NCI-H748 treated with DMSO at 0.1 percent for 48 hours (cell line): ENCODE measurements around the gene TPRX2.
"Not testable (repeated sequence)": the region's sequence is repeated elsewhere in the genome, so short reads cannot be mapped to it uniquely, and the experiment has no call there.

Experiments
- DNase-seq: peaks from one replicate; lab custom pipeline; 2025; lab: John Stamatoyannopoulos, UW

The TPRX2 gene

DNA sequence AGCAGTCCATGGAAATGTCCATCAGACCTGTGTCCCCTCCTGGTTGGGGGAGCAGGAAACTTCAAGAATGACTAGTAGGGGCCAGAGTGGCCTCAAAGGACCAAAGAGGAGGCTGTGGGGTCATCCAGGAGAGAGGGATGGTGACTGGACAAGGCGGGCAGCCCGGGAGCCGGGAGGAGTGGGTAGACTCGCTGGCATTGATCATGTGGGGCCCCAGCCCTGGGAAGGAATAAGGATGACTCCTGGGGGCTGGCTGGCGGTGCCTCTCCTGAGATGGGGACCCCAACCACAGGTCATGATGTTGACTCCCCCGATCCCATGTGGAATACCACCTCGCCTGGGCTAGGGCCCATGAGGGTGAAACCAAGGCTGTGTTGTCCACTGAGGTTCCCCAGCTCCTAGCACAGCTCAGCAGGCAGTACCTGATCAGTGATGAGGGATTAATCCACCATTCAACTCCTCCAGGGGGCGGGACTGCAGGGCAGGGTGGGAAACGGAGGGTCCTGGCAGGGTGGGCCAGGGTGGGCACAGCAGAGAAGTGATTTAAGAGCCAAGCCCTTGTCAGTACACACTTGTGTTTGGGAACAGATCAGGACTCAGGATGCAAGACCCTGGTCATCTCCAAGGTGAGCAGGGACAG, at the start of gene TPRX2:
Gene TPRX2, plus strand, starts transcription at position 590 of the 640 bp plus-strand sequence. Its CDS starts 12 bp downstream, at position 602.
- not testable (repeated sequence) for DNase-seq

GRCh38 chr19:47813304-47813994, 45.6 kb upstream of the TPRX2 start:
- DNase-seq: peak; percentile 22

DNA sequence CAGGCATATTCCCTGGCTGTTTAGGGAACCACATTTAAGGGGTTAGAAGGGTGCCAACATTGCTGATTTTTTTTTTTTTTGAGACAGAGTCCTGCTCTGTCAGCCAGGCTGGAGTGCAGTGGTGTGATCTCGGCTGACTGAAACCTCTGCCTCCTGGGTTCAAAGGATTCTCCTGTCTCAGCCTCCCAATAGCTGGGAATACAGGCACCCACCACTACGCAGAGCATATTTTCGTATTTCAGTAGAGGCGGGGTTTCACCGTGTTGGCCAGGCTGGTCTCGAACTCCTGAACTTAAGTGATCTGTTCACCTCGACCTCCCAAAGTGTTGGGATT, 45.1 kb upstream of the TPRX2 start:
- DNase-seq: no peak

- not testable (repeated sequence) for DNase-seq
These were observed 42.8 kb upstream of the TPRX2 start for GRCh38 chr19:47816270-47816669.

GRCh38 chr19:47818221-47818620, 40.8 kb upstream of the TPRX2 start:
- not testable (repeated sequence) for DNase-seq

- DNase-seq: no peak
These were observed 39.2 kb upstream of the TPRX2 start for GRCh38 chr19:47819858-47820257.

- DNase-seq: no peak
These were observed 38.6 kb upstream of the TPRX2 start for GRCh38 chr19:47820410-47820809.

- no peak for DNase-seq
These were observed 37.5 kb upstream of the TPRX2 start, which contains the start of gene CRX for GRCh38 chr19:47821460-47822020. Gene CRX, plus strand, starts transcription at chr19:47821937. Its CDS starts 12,507 bp downstream, at chr19:47834444.

DNA sequence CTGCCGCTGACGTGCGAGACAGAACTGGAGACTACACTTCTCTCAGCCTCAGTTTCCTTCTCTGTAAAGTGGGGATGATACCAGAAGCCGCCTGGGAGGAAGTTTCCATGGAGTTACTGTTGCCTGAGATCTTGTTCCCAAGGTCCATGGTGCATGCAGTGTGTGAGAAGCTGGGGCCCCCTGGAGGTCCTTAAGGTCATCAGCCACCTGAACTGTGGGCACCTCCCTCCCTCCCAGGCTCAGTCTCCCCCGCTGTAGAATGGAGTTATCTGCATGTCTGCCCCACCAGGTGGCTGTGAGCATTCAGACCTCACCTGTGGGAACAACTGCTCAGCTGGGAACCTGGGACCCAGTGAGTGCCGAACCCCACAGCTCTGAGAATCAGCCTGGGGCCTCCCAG, 34.6 kb upstream of the TPRX2 start:
- no peak for DNase-seq

DNA sequence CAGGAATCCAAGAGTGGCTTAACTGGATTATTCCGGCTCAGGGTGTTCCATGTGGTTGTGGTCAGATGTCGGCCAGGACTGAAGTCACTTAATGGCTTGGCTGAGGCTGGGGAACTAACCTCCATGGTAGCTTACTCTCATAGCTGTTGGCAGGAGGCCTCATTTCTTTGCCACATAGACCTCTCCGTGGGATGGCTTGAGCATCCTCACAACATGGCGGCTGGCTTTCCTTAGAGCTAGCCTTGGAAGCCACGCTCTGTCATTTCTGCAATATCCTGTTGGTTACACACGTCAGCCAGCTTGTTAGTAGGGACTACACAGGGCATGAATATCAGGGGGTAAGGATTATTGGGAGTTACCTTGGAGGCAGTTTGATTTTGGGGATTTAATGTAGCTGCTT, 32.2 kb upstream of the TPRX2 start:
- no peak for DNase-seq

GRCh38 chr19:47832723-47833122, 26.3 kb upstream of the TPRX2 start:
- no peak for DNase-seq

DNA sequence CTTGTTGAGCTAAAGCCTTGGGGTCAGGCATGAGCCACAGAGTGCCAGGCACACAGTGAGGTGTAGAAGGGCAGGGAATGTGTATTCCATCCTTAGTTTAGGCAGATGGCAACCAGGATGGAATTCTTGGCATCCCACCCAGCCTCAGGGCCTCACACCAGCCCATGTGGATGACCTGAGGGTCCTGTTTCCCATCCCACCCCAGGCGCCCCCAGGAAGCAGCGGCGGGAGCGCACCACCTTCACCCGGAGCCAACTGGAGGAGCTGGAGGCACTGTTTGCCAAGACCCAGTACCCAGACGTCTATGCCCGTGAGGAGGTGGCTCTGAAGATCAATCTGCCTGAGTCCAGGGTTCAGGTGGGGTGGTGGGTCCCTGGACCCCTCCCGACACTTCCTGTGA, 23.0 kb upstream of the TPRX2 start:
- DNase-seq: no peak

DNA sequence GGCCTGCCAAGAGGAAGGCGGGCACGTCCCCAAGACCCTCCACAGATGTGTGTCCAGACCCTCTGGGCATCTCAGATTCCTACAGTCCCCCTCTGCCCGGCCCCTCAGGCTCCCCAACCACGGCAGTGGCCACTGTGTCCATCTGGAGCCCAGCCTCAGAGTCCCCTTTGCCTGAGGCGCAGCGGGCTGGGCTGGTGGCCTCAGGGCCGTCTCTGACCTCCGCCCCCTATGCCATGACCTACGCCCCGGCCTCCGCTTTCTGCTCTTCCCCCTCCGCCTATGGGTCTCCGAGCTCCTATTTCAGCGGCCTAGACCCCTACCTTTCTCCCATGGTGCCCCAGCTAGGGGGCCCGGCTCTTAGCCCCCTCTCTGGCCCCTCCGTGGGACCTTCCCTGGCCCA, 19.6 kb upstream of the TPRX2 start:
- no peak for DNase-seq

- DNase-seq: no peak
These were observed 19.1 kb upstream of the TPRX2 start for GRCh38 chr19:47839913-47840312.

DNA sequence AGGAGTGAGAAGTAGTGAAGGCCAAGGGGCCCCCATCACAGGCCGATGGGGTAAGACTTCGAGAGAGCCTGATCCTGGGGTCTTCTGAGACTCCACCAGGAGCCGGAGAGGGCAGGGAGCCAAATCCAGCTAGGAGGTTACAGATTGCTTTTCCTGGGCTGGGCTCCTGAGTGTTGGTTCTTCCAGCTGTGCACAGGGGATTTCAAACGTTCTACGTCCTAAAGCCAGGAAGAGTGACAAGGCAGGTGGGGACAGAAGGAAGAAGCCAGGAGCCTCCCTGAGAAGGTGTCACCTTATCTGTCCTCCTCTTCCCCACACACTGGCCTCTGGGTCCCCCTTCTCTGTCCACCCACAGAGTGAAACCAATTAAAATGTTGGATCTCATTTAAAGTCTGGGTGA, 16.1 kb upstream of the TPRX2 start:
- DNase-seq: no peak

- DNase-seq: no peak
These were observed 10.6 kb upstream of the TPRX2 start for GRCh38 chr19:47848425-47848822.

DNA sequence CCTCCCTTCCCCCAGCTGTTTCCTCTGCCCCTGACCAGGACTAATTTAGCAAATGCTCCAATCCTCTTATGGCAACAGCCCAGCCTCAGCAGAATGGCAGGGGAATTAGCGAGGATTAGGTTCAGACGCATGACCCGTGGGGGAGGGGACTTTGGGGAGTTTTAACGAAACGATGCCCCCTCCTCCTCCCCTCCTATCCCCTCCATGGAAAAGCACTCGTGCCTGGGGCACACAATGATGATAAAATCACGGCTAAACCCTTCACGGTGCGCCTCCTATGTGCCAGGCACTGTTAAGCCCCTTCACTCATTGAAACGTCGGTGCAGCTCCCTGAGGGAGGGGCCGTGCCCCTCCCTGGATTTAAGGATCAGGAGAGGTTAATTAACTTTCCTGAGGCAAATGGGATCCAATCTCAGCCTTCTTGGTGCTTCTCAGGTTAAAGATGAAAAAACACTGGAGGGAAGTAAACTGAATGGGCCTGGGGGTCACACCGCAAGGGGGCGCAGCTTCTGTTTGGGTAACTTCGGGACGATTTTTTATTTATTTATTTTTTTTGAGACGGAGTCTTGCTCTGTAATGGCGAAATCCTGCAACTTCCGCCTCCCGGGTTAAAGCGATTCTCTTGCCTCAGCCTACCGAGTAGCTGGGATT, 10.1 kb upstream of the TPRX2 start:
- DNase-seq: no peak

DNA sequence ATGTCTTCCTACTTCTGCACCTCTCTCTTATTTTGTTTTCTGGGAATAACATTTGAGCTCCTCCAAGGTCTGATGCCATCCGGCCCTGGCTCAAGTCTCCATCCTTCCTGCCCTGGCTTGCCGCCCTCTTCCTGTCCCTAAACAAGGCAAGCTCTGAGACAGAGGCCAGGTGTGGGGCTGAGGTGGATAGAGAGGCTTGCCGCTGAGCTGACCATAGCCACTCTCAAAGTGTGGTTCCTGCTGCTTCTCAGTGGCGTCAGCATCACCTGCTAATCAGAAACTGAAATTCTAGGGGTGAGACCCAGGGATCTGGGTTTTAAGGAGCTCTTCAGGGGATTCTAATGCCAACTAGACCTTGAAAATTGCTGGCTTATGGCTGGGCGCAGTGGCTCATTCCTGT, 6.0 kb upstream of the TPRX2 start:
- DNase-seq: no peak

DNA sequence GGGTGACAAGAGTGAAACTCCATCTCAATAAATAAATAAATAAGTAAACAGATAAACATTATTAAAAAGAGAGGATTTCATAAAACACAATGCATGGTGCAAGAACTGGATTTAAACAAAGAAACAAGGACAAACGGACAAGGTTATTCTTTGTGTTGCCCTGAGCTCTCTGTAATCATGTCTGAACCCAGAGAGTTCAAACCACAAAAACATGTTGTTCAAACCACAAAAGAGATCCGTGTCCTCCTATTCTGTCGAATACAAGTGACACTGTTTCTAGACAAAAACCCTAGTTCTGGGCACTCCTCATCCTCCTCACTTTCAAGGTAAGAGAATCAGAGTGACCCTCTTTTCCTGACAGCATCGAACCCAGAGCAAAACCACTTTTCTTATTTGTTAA, 4.6 kb upstream of the TPRX2 start:
- DNase-seq: no peak

GRCh38 chr19:47858231-47858630, 804 bp upstream of the TPRX2 start:
- not testable (repeated sequence) for DNase-seq

GRCh38 chr19:47859838-47860237, 803 bp downstream of the TPRX2 start:
- DNase-seq: not testable (repeated sequence)

DNA sequence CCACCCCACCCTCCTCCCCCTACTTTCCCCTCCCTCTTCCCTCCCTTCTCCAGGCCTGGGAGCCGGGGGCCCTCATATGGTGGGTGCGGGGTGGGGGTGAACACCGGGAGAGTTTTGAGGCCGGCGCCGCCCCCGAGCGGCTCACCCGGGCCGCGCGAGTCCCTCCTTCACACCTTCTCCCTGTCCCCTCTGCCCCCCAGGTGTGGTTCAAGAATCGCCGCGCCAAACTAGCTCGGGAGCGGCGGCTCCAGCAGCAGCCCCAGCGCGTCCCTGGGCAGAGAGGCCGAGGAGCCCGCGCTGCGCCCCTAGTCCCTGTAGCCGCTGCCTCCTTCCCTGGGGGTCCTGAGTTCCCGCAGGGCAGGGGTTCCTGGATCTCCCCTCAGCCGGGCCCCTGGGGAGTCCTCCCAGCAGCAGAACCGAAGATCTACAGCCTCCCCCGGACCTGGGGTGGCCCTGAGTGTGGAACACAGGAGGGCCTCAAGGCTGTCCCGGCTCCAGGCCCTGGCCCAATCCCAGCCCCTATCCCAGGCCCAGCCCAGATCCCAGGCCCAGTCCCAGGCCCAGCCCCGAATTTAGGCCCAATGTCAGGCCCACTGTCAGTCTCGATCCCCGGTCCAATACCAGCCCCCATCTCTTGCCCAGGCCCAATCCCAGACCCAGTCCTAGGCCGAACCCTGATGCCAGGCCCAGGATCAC, 1.7 kb downstream of the TPRX2 start:
- no peak for DNase-seq
